Calu3 (cell line): Measurements from ENCODE around the gene PAEP. TPM values are rescaled to one million over a fixed set of nuclear protein-coding genes. Genes with fewer than 3 reads are reported as not detected.
"Not testable (repeated sequence)": the region's sequence is repeated elsewhere in the genome, so short reads cannot be mapped to it uniquely, and the experiment has no call there.

Source experiments
- BruUV-seq: library from RNA; stranded (reverse); fragments of 400-500 nt; replicated peaks from 2 replicates; lab custom pipeline; 2021; lab: Mats Ljungman, UMichigan
- CTCF ChIA-PET: fragments of 300-600 bp; sonication (Branson Sonifier 250); formaldehyde crosslinking; loops from one replicate; lab custom pipeline; 2022; ENCODE audit warnings: antibody characterized with exemption; lab: Charles Lee
- DNase-seq: peaks from one replicate; pipeline ENCODE4 v3.0.0; 2022
- H3K27ac Mint-ChIP-seq: one replicate; pipeline ENCODE4 v1.8.0; 2022; ENCODE audit warnings: mixed read lengths; ENCODE audit not compliant: unreplicated experiment
- H3K27me3 Mint-ChIP-seq: one replicate; pipeline ENCODE4 v1.8.0; 2022; ENCODE audit warnings: mixed read lengths; ENCODE audit not compliant: unreplicated experiment
- H3K36me3 Mint-ChIP-seq: one replicate; pipeline ENCODE4 v1.8.0; 2022; ENCODE audit warnings: mild to moderate bottlenecking, moderate library complexity, mixed read lengths; ENCODE audit not compliant: insufficient read depth, unreplicated experiment
- H3K4me1 Mint-ChIP-seq: one replicate; pipeline ENCODE4 v1.8.0; 2022; ENCODE audit warnings: mild to moderate bottlenecking, low read depth, mixed read lengths; ENCODE audit not compliant: unreplicated experiment
- H3K4me3 Mint-ChIP-seq: one replicate; pipeline ENCODE4 v1.8.0; 2022; ENCODE audit warnings: mild to moderate bottlenecking, low read depth, moderate library complexity, mixed read lengths; ENCODE audit not compliant: unreplicated experiment
- H3K9me3 Mint-ChIP-seq: one replicate; pipeline ENCODE4 v1.8.0; 2022; ENCODE audit warnings: low read depth, mixed read lengths; ENCODE audit not compliant: unreplicated experiment
- intact Hi-C: fragments of 100-400 bp; cut with micrococcal nuclease; formaldehyde crosslinking; loops from one replicate; pipeline ENCODE4 v1.10.0; 2022; ENCODE audit not compliant: unreplicated experiment
- total RNA-seq: library from RNA; stranded (reverse); gene quantifications from 2 replicates; pipeline ENCODE4 v1.2.3, GENCODE V29; 2022
- TF ChIP-seq, protein P1 (sequence below): fragments of 200-600 bp; IDR thresholded peaks from one replicate; pipeline ENCODE4 v1.8.0; 2022; ENCODE audit warnings: antibody characterized with exemption; ENCODE audit not compliant: unreplicated experiment

PAEP gene
- total RNA-seq, 1 experiment from 2014 or later = 0.45 TPM

DNA sequence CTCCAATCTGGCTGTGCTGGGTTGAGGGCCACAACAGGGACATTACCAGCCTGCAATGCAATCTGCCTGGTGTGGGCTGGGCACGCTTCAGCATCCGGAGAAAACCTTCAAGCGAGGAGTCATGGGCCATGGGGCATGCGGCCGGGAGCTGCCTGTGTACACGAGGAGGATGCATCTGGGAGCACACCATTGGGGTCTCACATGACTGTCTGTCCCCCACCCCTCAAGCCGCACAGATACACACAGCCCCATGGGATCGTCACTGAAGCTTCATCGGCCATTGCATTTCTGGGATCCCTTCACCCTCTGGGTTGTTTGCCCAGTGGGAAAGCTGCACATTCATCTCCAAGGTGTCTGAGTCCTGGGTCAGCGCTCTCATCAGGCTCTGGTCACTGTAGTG, 30.5 kb upstream of the PAEP start:
- no peaks in the 10 kb centered on the region for H3K36me3 Mint-ChIP-seq
- no peak overlapping the region for H3K4me3 Mint-ChIP-seq
- intact Hi-C loops = no loop called here
- H3K27me3 Mint-ChIP-seq = peaks cover 52% of the 10 kb centered on the region
- H3K4me1 Mint-ChIP-seq = no peaks in the 10 kb centered on the region
- BruUV-seq = no TSS peak
- CTCF ChIA-PET = no interaction called here
- TF ChIP-seq, protein P1, sequence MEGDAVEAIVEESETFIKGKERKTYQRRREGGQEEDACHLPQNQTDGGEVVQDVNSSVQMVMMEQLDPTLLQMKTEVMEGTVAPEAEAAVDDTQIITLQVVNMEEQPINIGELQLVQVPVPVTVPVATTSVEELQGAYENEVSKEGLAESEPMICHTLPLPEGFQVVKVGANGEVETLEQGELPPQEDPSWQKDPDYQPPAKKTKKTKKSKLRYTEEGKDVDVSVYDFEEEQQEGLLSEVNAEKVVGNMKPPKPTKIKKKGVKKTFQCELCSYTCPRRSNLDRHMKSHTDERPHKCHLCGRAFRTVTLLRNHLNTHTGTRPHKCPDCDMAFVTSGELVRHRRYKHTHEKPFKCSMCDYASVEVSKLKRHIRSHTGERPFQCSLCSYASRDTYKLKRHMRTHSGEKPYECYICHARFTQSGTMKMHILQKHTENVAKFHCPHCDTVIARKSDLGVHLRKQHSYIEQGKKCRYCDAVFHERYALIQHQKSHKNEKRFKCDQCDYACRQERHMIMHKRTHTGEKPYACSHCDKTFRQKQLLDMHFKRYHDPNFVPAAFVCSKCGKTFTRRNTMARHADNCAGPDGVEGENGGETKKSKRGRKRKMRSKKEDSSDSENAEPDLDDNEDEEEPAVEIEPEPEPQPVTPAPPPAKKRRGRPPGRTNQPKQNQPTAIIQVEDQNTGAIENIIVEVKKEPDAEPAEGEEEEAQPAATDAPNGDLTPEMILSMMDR = no peak
- H3K9me3 Mint-ChIP-seq = no peaks in the 10 kb centered on the region
- H3K27ac Mint-ChIP-seq = no peak overlapping the region
- DNase-seq = no peak

DNA sequence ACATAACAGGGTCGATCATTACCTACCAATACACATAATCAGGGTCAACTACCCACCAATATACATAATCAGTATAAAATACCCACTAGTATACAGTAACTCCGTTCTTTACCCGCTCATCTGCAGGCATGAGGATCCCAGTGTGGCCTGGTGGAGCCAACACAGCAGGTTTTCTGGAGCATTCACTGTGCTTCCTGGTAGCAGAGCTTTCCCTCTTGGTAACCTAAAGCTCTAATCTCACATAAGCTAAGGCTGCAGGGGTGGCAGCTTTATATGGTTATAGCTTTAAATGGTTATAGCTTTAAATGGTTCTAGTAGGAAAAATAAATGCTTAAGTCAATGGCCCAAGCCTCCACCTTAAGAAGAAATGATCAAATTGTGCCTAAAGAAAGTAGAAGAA, 28.4 kb upstream of the PAEP start:
- Mint-ChIP-seq H3K4me3 (no peak overlapping the region), H3K27me3 (peaks cover 72% of the 10 kb centered on the region), H3K9me3 (no peaks in the 10 kb centered on the region), H3K36me3 (no peaks in the 10 kb centered on the region), H3K4me1 (no peaks in the 10 kb centered on the region), H3K27ac (no peak overlapping the region)
- TF ChIP-seq, protein P1 = no peak
- BruUV-seq = no TSS peak
- CTCF ChIA-PET = no interaction called here
- intact Hi-C loops = no loop called here
- no peak for DNase-seq

DNA sequence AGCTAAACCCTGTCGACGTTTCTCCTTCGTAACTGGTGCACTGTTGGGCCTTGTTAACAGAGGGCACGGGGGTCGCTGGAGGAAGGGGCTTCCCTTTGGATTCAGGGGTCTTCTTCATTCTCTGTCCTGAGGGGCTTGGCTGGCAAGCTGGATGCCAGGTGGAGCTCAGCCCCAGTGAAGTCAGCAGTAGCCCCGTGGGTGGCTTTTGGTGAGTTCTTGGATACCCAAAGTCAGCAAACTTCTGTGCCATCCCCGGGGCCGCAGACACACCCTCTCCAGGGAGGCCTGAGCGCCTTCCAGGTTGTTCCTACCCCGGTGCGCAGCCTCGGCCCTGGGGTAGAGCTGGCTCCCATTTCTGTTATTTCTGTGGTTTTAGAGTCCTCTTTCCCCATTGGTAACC, 27.9 kb upstream of the PAEP start:
- peaks cover 76% of the 10 kb centered on the region for H3K27me3 Mint-ChIP-seq

DNA sequence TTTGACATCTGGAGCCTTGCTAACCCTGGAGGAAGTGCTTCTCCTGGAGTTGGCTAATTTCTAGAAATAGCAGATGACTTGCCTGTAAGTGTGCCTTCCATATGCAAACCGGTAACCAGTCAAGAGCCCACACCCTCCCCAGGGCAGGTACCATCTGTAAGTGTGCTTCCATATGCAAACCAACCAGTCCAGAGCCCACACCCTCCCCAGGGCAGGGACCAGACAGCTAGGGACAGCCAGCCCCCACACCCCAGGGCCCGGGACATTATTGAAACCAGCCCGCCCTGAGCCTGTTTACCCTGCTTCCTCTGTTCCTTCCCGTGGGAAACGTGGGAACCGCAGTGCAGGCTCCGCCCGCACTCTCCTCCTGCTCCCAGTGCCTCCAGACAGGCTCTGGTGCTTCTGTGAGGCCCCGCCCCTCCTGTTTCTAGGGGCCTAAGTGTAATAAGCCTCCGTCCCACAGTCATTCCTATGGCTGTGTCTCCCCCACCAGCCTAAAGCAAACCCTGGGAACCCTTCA, 27.3 kb upstream of the PAEP start:
- peaks cover 76% of the 10 kb centered on the region for H3K27me3 Mint-ChIP-seq
- BruUV-seq, DNase-seq, H3K4me1 Mint-ChIP-seq, CTCF ChIA-PET, intact Hi-C loops, H3K27ac Mint-ChIP-seq, H3K9me3 Mint-ChIP-seq, H3K4me3 Mint-ChIP-seq, H3K36me3 Mint-ChIP-seq: not testable (repeated sequence)

More for the DNA sequence above, 27.9 kb upstream of the PAEP start:
- no peaks in the 10 kb centered on the region for H3K4me1 Mint-ChIP-seq
- no peaks in the 10 kb centered on the region for H3K36me3 Mint-ChIP-seq
- TF ChIP-seq, protein P1 = no peak
- H3K9me3 Mint-ChIP-seq = no peaks in the 10 kb centered on the region
- DNase-seq = no peak
- H3K4me3 Mint-ChIP-seq = no peak overlapping the region
- intact Hi-C loops = no loop called here
- BruUV-seq = no TSS peak
- H3K27ac Mint-ChIP-seq = no peak overlapping the region
- CTCF ChIA-PET = no interaction called here

DNA sequence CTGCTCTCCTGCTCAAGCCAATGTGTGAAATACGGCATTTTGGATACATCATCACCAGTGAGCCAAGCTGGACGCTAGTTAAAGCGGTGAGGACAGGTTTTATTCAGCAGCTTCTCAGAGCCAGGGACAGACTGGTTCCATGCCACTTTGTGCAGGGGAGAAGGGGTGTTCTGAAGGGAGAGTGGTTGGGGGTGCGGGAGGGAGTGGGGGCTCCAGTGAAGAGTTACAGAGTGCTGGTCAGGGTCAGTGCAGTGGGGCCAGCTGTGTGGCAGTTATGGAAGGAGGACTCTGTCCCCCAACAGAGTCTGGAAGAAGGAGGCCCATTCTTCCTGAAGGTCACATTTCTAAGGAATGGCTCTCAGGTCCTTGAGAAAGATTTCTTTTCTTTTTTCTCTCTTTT, 26.7 kb upstream of the PAEP start:
- H3K9me3 Mint-ChIP-seq, DNase-seq, H3K4me1 Mint-ChIP-seq, H3K27ac Mint-ChIP-seq, intact Hi-C loops, H3K36me3 Mint-ChIP-seq, H3K4me3 Mint-ChIP-seq, BruUV-seq: not testable (repeated sequence)
- peaks cover 76% of the 10 kb centered on the region for H3K27me3 Mint-ChIP-seq
- CTCF ChIA-PET = interaction anchor here (0.7 kb wide), 1 partner anchor 49 kb away, joined by 3 read pairs; no protein-coding TSS in a partner anchor

DNA sequence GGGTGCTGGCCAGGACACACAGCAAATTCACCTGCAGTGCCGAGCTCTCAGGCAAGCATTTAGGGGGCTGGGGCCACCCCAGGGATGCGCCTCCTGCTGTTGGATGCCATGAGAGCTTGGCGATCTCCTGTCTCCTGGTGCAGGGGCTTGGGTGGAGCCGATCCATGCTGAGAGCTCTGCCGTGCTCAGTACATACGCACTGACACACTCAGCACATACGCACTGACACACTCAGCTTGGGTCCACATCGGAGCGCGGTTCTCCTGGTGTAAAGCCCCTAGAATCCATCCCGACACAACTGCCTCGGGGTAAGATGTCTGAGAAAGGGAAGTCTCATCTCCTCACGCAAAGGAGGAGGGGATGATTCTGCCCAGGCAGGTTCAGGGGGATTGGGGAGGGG, 25.9 kb upstream of the PAEP start:
- BruUV-seq, H3K4me3 Mint-ChIP-seq, intact Hi-C loops, H3K9me3 Mint-ChIP-seq, H3K36me3 Mint-ChIP-seq, H3K4me1 Mint-ChIP-seq, DNase-seq, H3K27ac Mint-ChIP-seq: not testable (repeated sequence)
- H3K27me3 Mint-ChIP-seq = peaks cover 76% of the 10 kb centered on the region
- CTCF ChIA-PET = interaction anchor here (0.7 kb wide), 1 partner anchor 50 kb away, joined by 3 read pairs; no protein-coding TSS in a partner anchor
